Spinal cord (tissue), 10 donors: ENCODE data around the gene ARPP19. TPM values are rescaled to one million over a fixed set of nuclear protein-coding genes. Genes with fewer than 3 reads are reported as not detected.

ENCODE experiments used
- DNase-seq, 6 donors: peaks; one replicate each; pipeline versions ENCODE4 v3.0.0 to v3.0.0-alpha.2; 2013 to 2015; ENCODE audit warnings: low spot score in 6 of 6, low read depth in 4 of 6
- H3K27ac ChIP-seq: one replicate; pipeline ENCODE4 v1.5.1; 2013; ENCODE audit warnings: low read depth, low read length, control low read depth
- H3K27me3 ChIP-seq: one replicate; pipeline ENCODE4 v1.6.1; 2013; ENCODE audit warnings: low read length; ENCODE audit not compliant: control insufficient read depth, insufficient read depth
- H3K36me3 ChIP-seq: one replicate; pipeline ENCODE4 v1.6.1; 2013; ENCODE audit warnings: low read length; ENCODE audit not compliant: control insufficient read depth, insufficient read depth
- H3K4me1 ChIP-seq: one replicate; pipeline ENCODE4 v1.6.1; 2013; ENCODE audit warnings: low read length; ENCODE audit not compliant: control insufficient read depth, insufficient read depth
- H3K4me3 ChIP-seq: one replicate; pipeline ENCODE4 v1.5.1; 2013; ENCODE audit warnings: low read depth, low read length, control low read depth
- H3K9me3 ChIP-seq: one replicate; pipeline ENCODE4 v1.6.1; 2013; ENCODE audit warnings: low read length; ENCODE audit not compliant: control insufficient read depth, insufficient read depth
- WGBS: methylation state at CpG from one replicate; pipeline ENCODE4 v1.1.5; 2013; ENCODE audit warnings: missing lambda C conversion rate; ENCODE audit not compliant: insufficient coverage; 5-methylcytosine and 5-hydroxymethylcytosine counted together
- polyA plus RNA-seq, 2 donors: library from polyadenylated mRNA; unstranded; fragments of 120-200 nt; gene quantifications; one replicate each; pipeline ENCODE4 v1.2.1, GENCODE V29; 2013; ENCODE audit not compliant: insufficient read length in 2 of 2
- total RNA-seq, 2 donors: library from RNA; depleted of rRNA in 1 of 2; stranded (reverse); fragments of 120-200 nt in 1 of 2; fragments of >200 nt in 1 of 2; gene quantifications; one replicate each; pipeline versions ENCODE4 v1.2.3 to v1.2.4, GENCODE V29; 2013 to 2014
- donor health status: healthy.

ARPP19 gene
- total and polyA plus RNA-seq, 4 donors: 156 to 285 (median 179) TPM

DNA sequence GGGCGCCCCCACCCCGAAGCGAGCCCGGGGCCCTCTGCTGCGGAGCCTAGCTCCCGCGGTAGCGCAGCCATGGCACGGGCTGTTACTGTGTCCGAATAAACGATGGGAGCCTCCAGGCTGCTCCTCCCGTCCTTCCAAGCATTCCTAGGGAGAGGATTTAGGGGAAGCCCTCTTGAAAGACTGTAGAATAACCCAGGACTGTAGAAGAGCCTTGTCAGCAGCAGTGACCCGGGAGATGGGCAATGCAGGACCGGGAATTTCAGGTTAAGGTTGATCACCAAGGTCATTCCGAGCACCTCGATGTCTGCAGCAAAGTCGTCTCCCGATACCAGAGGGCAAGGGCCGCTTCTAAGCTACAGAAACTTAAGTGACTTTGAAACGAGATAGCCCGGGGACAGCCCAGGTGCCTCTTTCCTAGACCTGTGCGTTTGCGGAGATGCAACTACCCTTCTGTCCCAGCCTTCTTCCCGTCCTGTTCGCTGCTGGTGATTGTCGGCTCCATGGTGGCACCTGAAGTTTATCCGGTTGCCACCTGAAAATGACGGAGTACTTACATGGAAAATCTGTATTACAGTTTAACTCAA, 39.4 kb downstream of the ARPP19 start:
- Histone ChIP-seq H3K36me3 (no peaks in the 10 kb centered on the region), H3K27ac (peak overlapping the region; percentile 19), H3K27me3 (no peaks in the 10 kb centered on the region), H3K4me1 (peaks cover 10% of the 10 kb centered on the region), H3K4me3 (peak overlapping the region; percentile 37), H3K9me3 (no peaks in the 10 kb centered on the region)
- WGBS: 1% methylated on average over 26 of the region's 28 CpGs
- DNase-seq: peak in 3 of 6 donors; percentile 7 to 71 (median 50)

DNA sequence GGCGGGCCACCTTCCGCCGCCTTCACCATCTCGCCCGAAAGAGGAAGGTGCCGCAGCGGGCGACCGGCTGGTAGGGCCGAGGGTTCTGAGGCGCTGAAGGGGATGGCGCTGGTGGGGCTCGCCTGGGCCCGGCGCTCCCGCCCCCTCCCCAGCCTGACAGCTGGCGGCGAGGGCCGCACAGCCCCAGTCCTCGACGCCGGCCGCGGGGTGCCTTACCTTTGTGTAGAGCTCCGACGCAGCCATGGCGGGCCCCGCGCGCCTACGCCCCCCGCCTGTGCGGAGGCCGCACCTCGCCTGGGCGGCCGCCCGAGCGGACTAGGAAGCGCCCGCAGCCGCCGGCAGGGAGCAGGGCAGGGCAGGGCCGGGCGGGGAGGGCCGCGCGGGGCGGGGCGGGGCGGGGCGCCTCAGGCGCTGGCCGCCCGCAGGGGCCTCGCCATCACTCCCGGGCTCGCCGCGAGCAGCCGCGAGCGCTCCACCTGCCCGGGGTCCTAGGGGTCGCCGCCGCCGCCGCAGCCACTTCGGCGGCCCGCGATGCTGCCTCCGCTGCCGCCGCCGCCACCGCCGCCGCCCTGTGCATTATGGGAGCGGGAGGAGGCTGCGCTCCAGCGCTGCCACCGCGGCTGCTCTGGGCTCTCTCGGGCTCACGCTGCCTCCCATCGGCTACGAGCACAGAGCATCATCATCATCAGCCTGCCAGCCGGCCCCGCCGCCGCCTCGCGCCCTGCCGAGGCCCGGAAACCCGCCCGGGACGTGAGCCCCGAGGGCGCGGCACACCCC, 40.1 kb downstream of the ARPP19 start, which contains the start of gene MYO5A:
MYO5A (minus strand) TSS at position 317 of the 777 bp plus-strand sequence; CDS start at position 243, 74 bp downstream.
- Histone ChIP-seq H3K9me3 (no peaks in the 10 kb centered on the region), H3K36me3 (no peaks in the 10 kb centered on the region), H3K27me3 (no peaks in the 10 kb centered on the region), H3K27ac (peak within 1 kb of the TSS; percentile 70), H3K4me3 (peak within 1 kb of the TSS; percentile 64), H3K4me1 (peaks cover 10% of the 10 kb centered on the region)
- 0% methylated on average over 103 of the region's 103 CpGs for WGBS
- peak in 5 of 6 donors; percentile 31 to 93 (median 64) for DNase-seq

DNA sequence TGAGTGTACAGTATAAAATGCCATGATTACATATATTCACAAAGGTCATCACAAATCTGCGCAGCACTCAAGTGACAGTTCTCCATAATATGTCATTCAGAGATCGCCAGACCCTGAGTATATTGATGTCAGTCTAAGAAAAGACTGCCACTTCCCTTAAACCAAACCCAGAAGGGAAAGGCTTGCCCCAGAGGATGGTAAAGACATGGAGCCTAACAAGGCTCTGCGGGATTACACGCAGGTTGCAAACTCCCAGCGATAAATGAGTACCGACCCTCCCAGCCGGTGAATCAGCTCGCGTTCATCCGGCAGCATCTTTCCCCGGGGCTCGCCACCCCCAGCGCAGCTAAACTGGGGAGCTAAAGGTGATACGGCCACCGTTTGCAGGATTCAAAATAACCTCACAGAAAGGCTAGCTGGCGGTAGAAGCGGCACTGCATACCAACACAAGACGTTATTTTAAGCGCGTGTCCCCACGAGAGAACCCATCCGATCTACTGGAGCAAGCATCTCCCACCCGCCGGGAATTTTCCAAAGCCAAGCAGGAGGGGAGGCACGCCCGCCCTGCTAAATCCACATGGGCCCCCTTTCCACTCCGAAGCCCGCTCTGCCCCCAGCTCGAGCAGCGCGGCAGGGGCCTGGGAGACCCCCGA, 40.8 kb downstream of the ARPP19 start:
- peak overlapping the region; percentile 64 for H3K4me3 ChIP-seq
- no peaks in the 10 kb centered on the region for H3K9me3 ChIP-seq
- H3K27me3 ChIP-seq: no peaks in the 10 kb centered on the region
- H3K27ac ChIP-seq: peak overlapping the region; percentile 70
- 0% methylated on average over 31 of the region's 32 CpGs for WGBS
- H3K36me3 ChIP-seq: no peaks in the 10 kb centered on the region
- H3K4me1 ChIP-seq: peaks cover 10% of the 10 kb centered on the region
- DNase-seq: peak in 5 of 6 donors; percentile 31 to 78 (median 38)

DNA sequence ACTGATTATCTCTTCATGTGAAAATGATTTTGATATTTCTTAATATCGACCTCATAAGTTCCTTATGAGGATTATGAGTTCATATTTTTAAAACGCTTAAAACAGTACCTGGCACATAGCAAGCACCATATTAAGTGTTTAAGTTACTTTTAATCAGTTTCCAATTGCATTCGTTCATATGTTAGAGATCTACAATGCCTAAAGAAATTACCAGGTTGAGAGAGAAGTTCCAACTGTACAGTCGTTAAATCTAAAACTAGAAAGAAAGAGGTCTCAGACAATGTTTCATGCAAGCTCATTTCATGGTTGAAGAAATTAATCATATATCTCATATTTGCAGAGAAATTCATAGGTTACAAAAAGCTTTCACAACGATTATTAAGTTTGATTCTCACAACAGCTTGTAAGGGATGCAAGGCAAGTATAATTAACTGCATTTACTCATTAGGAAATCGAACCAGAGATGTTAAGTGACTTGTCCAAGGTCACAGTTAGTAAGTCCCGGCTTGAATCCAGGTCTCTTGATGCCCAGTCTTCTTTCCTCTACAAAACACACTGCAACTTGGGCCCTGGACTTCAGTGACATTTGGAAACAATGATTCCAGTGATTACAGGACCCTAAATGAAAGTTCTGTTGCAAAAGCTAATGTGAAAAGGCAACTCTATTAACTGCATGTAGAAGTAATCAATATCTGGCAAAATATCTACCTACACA, 41.5 kb downstream of the ARPP19 start:
- whole genome bisulfite sequencing: no CpG with 5 or more reads among the region's 7 CpGs
- Histone ChIP-seq H3K4me3 (peak overlapping the region; percentile 64), H3K27ac (peak overlapping the region; percentile 70)

DNA sequence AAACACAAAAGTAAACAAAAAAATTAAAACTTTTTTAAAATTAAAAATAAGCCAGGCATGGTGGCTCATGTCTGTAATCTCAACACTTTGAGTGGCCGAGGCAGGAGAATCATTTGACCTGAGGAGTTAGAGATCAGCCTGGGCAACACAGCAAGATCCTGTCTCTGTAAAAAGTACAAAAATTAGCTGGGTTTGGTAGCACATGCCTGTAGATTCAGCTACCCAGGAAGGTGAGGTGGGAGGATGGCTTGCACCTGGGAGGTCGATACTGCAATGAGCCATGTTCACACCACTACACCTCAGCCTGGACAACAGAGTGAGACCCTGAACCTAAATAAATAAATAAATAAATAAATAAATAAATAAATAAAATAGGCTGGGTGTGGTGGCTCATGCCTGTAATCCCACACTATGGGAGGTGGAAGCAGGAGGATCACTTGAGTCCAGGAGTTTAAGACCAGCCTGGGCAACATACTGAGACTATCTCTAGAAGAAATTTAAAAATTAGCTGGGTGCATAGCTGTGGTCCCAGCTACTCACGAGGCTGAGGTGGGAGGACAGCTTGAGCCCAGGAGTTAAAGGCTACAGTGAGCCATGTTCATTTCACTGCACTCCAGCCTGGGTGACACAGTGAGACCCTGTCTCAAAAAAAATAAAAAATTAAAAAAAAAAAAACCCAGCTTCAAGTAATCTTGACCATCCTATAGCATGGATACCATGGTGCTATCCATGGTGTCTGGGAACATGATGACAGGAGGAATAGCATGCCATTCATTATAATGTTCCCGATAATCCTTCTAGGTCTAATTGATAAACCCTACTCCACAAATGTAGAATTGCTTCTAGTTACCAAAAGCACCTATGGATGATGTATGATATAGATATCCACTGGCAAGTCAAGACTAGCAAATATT, 44.4 kb downstream of the ARPP19 start:
- Histone ChIP-seq H3K27me3 (no peaks in the 10 kb centered on the region), H3K36me3 (no peaks in the 10 kb centered on the region), H3K4me1 (peaks cover 8% of the 10 kb centered on the region), H3K27ac (no peak overlapping the region), H3K9me3 (no peaks in the 10 kb centered on the region), H3K4me3 (no peak overlapping the region)
- no peak for DNase-seq
- WGBS: 100% methylated on average over 1 of the region's 4 CpGs

More for the DNA sequence above, 41.5 kb downstream of the ARPP19 start:
- Histone ChIP-seq H3K36me3 (no peaks in the 10 kb centered on the region), H3K4me1 (peaks cover 10% of the 10 kb centered on the region), H3K9me3 (no peaks in the 10 kb centered on the region), H3K27me3 (no peaks in the 10 kb centered on the region)
- DNase-seq: peak in 1 of 6 donors; percentile 3

DNA sequence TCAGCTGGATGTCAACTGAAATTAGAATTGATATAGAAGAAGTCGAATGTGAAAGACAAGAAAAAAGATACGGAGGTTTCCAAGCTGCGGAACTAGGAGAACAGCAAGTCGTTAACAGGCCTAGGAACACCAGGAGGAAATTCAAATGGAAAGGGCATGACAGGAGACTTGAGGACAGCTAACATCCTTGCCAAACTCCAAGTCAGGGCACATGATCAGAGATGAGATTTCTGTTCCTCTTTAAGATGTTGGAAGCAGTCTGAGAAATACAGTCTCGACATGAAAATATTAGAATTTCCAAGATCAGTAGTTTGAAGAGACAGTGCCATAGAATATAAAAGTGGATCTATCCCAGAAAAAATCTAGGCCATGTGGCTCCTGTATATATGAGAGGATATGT, 45.2 kb downstream of the ARPP19 start:
- Histone ChIP-seq H3K4me3 (no peak overlapping the region), H3K36me3 (no peaks in the 10 kb centered on the region), H3K27ac (no peak overlapping the region), H3K27me3 (no peaks in the 10 kb centered on the region), H3K9me3 (no peaks in the 10 kb centered on the region), H3K4me1 (peaks cover 5% of the 10 kb centered on the region)
- WGBS: 80% methylated on average over 3 of the region's 5 CpGs
- DNase-seq: no peak

DNA sequence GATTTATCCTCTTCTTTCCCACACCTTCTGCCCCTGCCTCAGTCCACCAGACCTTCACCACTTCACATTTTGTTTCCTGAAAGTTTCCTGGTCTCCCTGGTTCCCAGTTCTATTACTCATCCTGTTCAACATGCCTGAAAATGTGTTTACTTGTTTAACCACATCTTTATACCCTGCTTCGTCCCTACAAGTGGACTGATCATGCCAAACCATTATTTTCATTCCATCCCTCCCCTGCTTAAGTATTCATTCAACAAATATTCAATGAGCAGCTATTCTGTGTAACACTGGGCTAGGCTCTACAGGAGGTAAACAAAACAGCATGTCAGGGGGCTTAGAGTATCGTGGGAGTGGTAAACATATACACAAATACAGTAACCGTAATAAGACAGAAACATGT, 45.6 kb downstream of the ARPP19 start:
- DNase-seq: no peak
- Histone ChIP-seq H3K27ac (no peak overlapping the region), H3K36me3 (no peaks in the 10 kb centered on the region), H3K27me3 (no peaks in the 10 kb centered on the region), H3K4me1 (peaks cover 4% of the 10 kb centered on the region), H3K9me3 (no peaks in the 10 kb centered on the region), H3K4me3 (no peak overlapping the region)
- WGBS: 86% methylated on average over 1 of the region's 3 CpGs

DNA sequence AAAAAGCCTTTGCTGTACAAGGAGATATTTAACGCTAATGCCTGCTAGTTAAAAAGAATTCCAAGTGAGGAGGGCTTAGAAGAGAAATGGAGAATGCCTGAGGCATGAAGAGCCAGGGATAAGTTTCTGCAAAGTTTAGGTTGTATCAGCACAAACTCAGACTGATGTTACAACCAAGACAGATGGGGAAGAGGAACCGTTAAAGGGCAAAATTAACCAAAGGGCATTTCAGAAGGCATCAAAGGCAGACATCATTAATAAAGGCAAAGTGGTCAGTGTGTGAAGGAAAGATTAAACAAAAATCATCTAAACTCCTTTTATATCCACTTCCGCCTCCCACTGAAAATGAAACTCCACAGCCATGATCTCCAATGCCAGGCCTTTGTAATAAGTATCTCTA, 47.1 kb downstream of the ARPP19 start:
- no peaks in the 10 kb centered on the region for H3K36me3 ChIP-seq
- no peak overlapping the region for H3K27ac ChIP-seq
- no peaks in the 10 kb centered on the region for H3K4me1 ChIP-seq
- H3K27me3 ChIP-seq: no peaks in the 10 kb centered on the region
- no peaks in the 10 kb centered on the region for H3K9me3 ChIP-seq
- DNase-seq: no peak
- 78% methylated on average over 1 of the region's 3 CpGs for WGBS
- no peak overlapping the region for H3K4me3 ChIP-seq
